Measurements from ENCODE around the gene FBXO41.
"Not testable (repeated sequence)": the region's sequence is repeated elsewhere in the genome, so short reads cannot be mapped to it uniquely, and the experiment has no call there.

Gene FBXO41

GRCh38 chr2:73286134-73286655 is 1.9 kb upstream of the FBXO41 start:
- DNase-seq (ENCODE audit: low spot score): no peak

- DNase-seq (ENCODE audit: low spot score): peak; percentile 76
These were observed 971 bp upstream of the FBXO41 start for GRCh38 chr2:73285159-73285739.

GRCh38 chr2:73283545-73284295 is 558 bp downstream of the FBXO41 start:
- DNase-seq (ENCODE audit: low spot score): peak; percentile 15

- no peak for DNase-seq (ENCODE audit: low spot score)
These were observed 1.2 kb downstream of the FBXO41 start for GRCh38 chr2:73282924-73283544.

GRCh38 chr2:73281244-73281643 is 3.0 kb downstream of the FBXO41 start:
- DNase-seq (ENCODE audit: low spot score): no peak

GRCh38 chr2:73279852-73280251 is 4.4 kb downstream of the FBXO41 start:
- DNase-seq (ENCODE audit: low spot score): no peak

GRCh38 chr2:73272270-73272669 is 12.0 kb downstream of the FBXO41 start:
- DNase-seq (ENCODE audit: low spot score): no peak

GRCh38 chr2:73269686-73270465 is 14.4 kb downstream of the FBXO41 start:
- no peak for DNase-seq (ENCODE audit: low spot score)

GRCh38 chr2:73268830-73269685 is 15.2 kb downstream of the FBXO41 start:
- peak; percentile 90 for DNase-seq (ENCODE audit: low spot score)

GRCh38 chr2:73268366-73268829 is 15.9 kb downstream of the FBXO41 start:
- no peak for DNase-seq (ENCODE audit: low spot score)

GRCh38 chr2:73267008-73267407 is 17.3 kb downstream of the FBXO41 start:
- DNase-seq (ENCODE audit: low spot score): no peak

- no peak for DNase-seq (ENCODE audit: low spot score)
These were observed 18.0 kb downstream of the FBXO41 start for GRCh38 chr2:73266061-73266901.

GRCh38 chr2:73265298-73266060 is 18.8 kb downstream of the FBXO41 start:
- DNase-seq (ENCODE audit: low spot score): no peak

- no peak for DNase-seq (ENCODE audit: low spot score)
These were observed 19.5 kb downstream of the FBXO41 start for GRCh38 chr2:73264783-73265182.

- no peak for DNase-seq (ENCODE audit: low spot score)
These were observed 20.0 kb downstream of the FBXO41 start for GRCh38 chr2:73264332-73264606.

- no peak for DNase-seq (ENCODE audit: low spot score)
These were observed 20.5 kb downstream of the FBXO41 start for GRCh38 chr2:73263540-73264331.

- not testable (repeated sequence) for DNase-seq (ENCODE audit: low spot score)
These were observed 21.4 kb downstream of the FBXO41 start for GRCh38 chr2:73262691-73263429.

- DNase-seq (ENCODE audit: low spot score): no peak
These were observed 22.1 kb downstream of the FBXO41 start for GRCh38 chr2:73262108-73262651.

Data from germinal center (tissue), 1 donor.